Endothelial cell of umbilical vein (primary cell): ENCODE data around the gene DGKH. TPM values are rescaled to one million over a fixed set of nuclear protein-coding genes. Genes with fewer than 3 reads are reported as not detected.

Experiments used
- BruUV-seq: library from RNA; stranded (reverse); fragments of 400-500 nt; replicated peaks from 2 replicates; lab custom pipeline; 2021; lab: Mats Ljungman, UMichigan
- CTCF ChIA-PET: fragments of 300-600, 350-600 bp; sonication (Branson Sonifier 250); formaldehyde crosslinking; loops from one replicate; lab custom pipeline; 2021; ENCODE audit warnings: antibody characterized with exemption, inconsistent platforms; lab: Charles Lee
- POLR2A ChIA-PET: fragments of 300-600, 350-600 bp; sonication (Branson Sonifier 250); formaldehyde crosslinking; loops from one replicate; lab custom pipeline; 2021; ENCODE audit warnings: antibody characterized with exemption, inconsistent platforms; lab: Charles Lee
- DNase-seq: peaks from one replicate; pipeline ENCODE4 v3.0.0-alpha.2; 2011; ENCODE audit warnings: low read depth, low spot score
- FAIRE-seq: peaks from 2 replicates; lab custom pipeline; 2011; peaks lifted over from hg19 to GRCh38; lab: Jason Lieb, UNC
- H2AFZ ChIP-seq: 2 replicates; pipeline ENCODE4 v1.6.0; 2012; ENCODE audit warnings: low read depth, low read length, control low read depth, inconsistent platforms
- H3K27ac ChIP-seq: 2 replicates; pipeline ENCODE4 v1.5.1; 2011; ENCODE audit warnings: low read depth, mild to moderate bottlenecking, control low read depth, low read length, moderate library complexity; ENCODE audit not compliant: insufficient read depth
- H3K27me3 ChIP-seq, 2 experiments: 2 replicates each; pipeline versions ENCODE4 v1.6.0 to v1.6.1; 2011; ENCODE audit warnings: low read length in 2 of 2, mixed read lengths in 1 of 2; ENCODE audit not compliant: control insufficient read depth in 2 of 2, insufficient read depth in 2 of 2
- H3K36me3 ChIP-seq, 2 experiments: 2 replicates in 1 of 2; 3 replicates in 1 of 2; pipeline ENCODE4 v1.5.1; 2011; ENCODE audit warnings: low read length in 2 of 2, mild to moderate bottlenecking in 1 of 2, moderate library complexity in 1 of 2; ENCODE audit not compliant: control insufficient read depth in 2 of 2, insufficient read depth in 2 of 2; ENCODE audit errors: extremely low read depth in 1 of 2
- H3K4me1 ChIP-seq: 3 replicates; pipeline ENCODE4 v1.5.1; 2011; ENCODE audit warnings: mild to moderate bottlenecking, low read length; ENCODE audit not compliant: control insufficient read depth, insufficient read depth; ENCODE audit errors: extremely low read depth
- H3K4me2 ChIP-seq: 2 replicates; pipeline ENCODE4 v1.6.1; 2011; ENCODE audit warnings: low read length, control low read depth, mixed read lengths; ENCODE audit not compliant: insufficient read depth
- H3K4me3 ChIP-seq, 3 experiments: fragments of 200-600 bp in 1 of 3; sonication (generic), shearing (Covaris generic) in 1 of 3; replicated peaks in 1 of 3; 2 replicates each; pipeline ENCODE4 v1.5.1; 2011 to 2016; ENCODE audit warnings: control low read depth in 3 of 3, low read length in 3 of 3, mild to moderate bottlenecking in 2 of 3, inconsistent platforms in 1 of 3, low read depth in 1 of 3, moderate library complexity in 1 of 3; ENCODE audit not compliant: insufficient read depth in 1 of 3
- H3K79me2 ChIP-seq: 2 replicates; pipeline ENCODE4 v1.6.0; 2012; ENCODE audit warnings: low read length, inconsistent platforms; ENCODE audit not compliant: control insufficient read depth, insufficient read depth
- H3K9ac ChIP-seq: replicated peaks from 2 replicates; pipeline ENCODE3; 2011; ENCODE audit warnings: low read length, control low read depth; ENCODE audit not compliant: insufficient read depth; ENCODE audit errors: extremely low read depth
- H3K9me1 ChIP-seq: replicated peaks from 3 replicates; pipeline ENCODE4 v1.6.0; 2011; ENCODE audit warnings: mild to moderate bottlenecking, low read length; ENCODE audit not compliant: control insufficient read depth, insufficient read depth; ENCODE audit errors: extremely low read depth
- H3K9me3 ChIP-seq: replicated peaks from 2 replicates; pipeline ENCODE4 v1.5.1; 2012; ENCODE audit warnings: low read length, inconsistent platforms; ENCODE audit not compliant: control insufficient read depth, insufficient read depth
- H4K20me1 ChIP-seq: replicated peaks from 2 replicates; pipeline ENCODE3; 2011; ENCODE audit warnings: mild to moderate bottlenecking, low read length; ENCODE audit not compliant: control insufficient read depth, insufficient read depth; ENCODE audit errors: extremely low read depth
- CTCF ChIP-seq, 2 donors: IDR thresholded peaks; 1 replicate in 1 of 2; 2 replicates in 1 of 2; pipeline ENCODE4 v1.5.1; 2011; ENCODE audit warnings: low read length in 2 of 2, mild to moderate bottlenecking in 2 of 2, moderate library complexity in 2 of 2, control low read depth in 1 of 2, inconsistent platforms in 1 of 2, low read depth in 1 of 2; ENCODE audit not compliant: insufficient read depth in 1 of 2; ENCODE audit errors: extremely low read depth in 1 of 2
- EZH2 ChIP-seq: IDR thresholded peaks from 2 replicates; pipeline ENCODE4 v1.6.1; 2012; ENCODE audit warnings: borderline replicate concordance, low read depth, mild to moderate bottlenecking, moderate library complexity, low read length, inconsistent platforms; ENCODE audit not compliant: severe bottlenecking
- FOS ChIP-seq: IDR thresholded peaks from 2 replicates; pipeline ENCODE4 v1.6.1; 2011; ENCODE audit warnings: mild to moderate bottlenecking, low read length, moderate library complexity, borderline replicate concordance; ENCODE audit not compliant: insufficient read depth
- GATA2 ChIP-seq: IDR thresholded peaks from 2 replicates; pipeline ENCODE4 v1.7.0; 2011; ENCODE audit warnings: low read depth, mild to moderate bottlenecking, moderate library complexity, mixed read lengths, low read length; ENCODE audit not compliant: insufficient read length, insufficient read depth
- JUN ChIP-seq: IDR thresholded peaks from 2 replicates; pipeline ENCODE4 v1.6.1; 2011; ENCODE audit warnings: borderline replicate concordance, low read depth; ENCODE audit not compliant: insufficient read length, insufficient read depth
- MAX ChIP-seq: IDR thresholded peaks from 2 replicates; pipeline ENCODE4 v1.6.1; 2011; ENCODE audit not compliant: insufficient read depth, insufficient read length
- MYC ChIP-seq: IDR thresholded peaks from one replicate; pipeline ENCODE4 v1.6.1; 2011; ENCODE audit warnings: mild to moderate bottlenecking, low read depth, low read length
- POLR2A ChIP-seq: IDR thresholded peaks from 2 replicates; pipeline ENCODE4 v1.6.1; 2012; ENCODE audit warnings: low read depth, mild to moderate bottlenecking, control low read depth, low read length
- POLR2AphosphoS5 ChIP-seq: IDR thresholded peaks from 2 replicates; pipeline ENCODE4 v1.6.1; 2012; ENCODE audit warnings: low read depth, mild to moderate bottlenecking, control low read depth, low read length, moderate library complexity; ENCODE audit not compliant: insufficient read depth
- dilution Hi-C: fragments of 300-500 bp; cut with MboI; formaldehyde crosslinking; loops from one replicate; pipeline ENCODE4 v1.15.0; 2019; ENCODE audit warnings: low sequenced_read_pairs; ENCODE audit not compliant: extremely low pct_ligation_motif_present
- intact Hi-C: fragments of 100-400 bp; cut with micrococcal nuclease; formaldehyde crosslinking; loops from one replicate; pipeline ENCODE4 v1.10.0; 2022
- polyA plus RNA-seq, 4 experiments: library from polyadenylated mRNA; depleted of rRNA in 3 of 4; stranded (reverse) in 3 of 4; unstranded in 1 of 4; fragments of >200 nt; gene quantifications; 2 replicates each; pipeline versions ENCODE4 v1.2.1 to v1.2.3, GENCODE V29; 2011 to 2012; ENCODE audit warnings: missing spikeins in 1 of 4
- total RNA-seq: library from RNA; stranded (reverse); gene quantifications from 2 replicates; pipeline ENCODE4 v1.2.3, GENCODE V29; 2021

DGKH gene
- total and polyA plus RNA-seq, 2 donors (not counting 3 experiments of a cell fraction or from before 2014, with no cell fraction given), result 4.1 to 30.1 TPM

- Histone ChIP-seq H2AFZ (no peak overlapping the region), H3K36me3 (peaks cover 3 to 12% of the 10 kb centered on the region in 2 experiments), H4K20me1 (no peaks in the 10 kb centered on the region), H3K4me1 (no peaks in the 10 kb centered on the region), H3K79me2 (no peaks in the 10 kb centered on the region), H3K4me3 (no peak overlapping the region), H3K9ac (no peak overlapping the region), H3K9me1 (no peaks in the 10 kb centered on the region), H3K9me3 (no peaks in the 10 kb centered on the region), H3K27me3 (no peaks in the 10 kb centered on the region), H3K4me2 (no peak overlapping the region), H3K27ac (no peak overlapping the region)
- ChIA-PET POLR2A (no interaction called here), CTCF (interaction anchor here (1.2 kb wide), 1 partner anchor 521 kb away, joined by 3 read pairs; no protein-coding TSS in a partner anchor)
- BruUV-seq, result no TSS peak
- TF ChIP-seq JUN (no peak), MYC (no peak), MAX (no peak), POLR2AphosphoS5 (no peak), CTCF (IDR thresholded peaks at IDR 0.05; ENCODE audit: extremely low read depth in 1 of 2, insufficient read depth in 1 of 2, low read depth in 1 of 2, low read length in 2 of 2) (no peak), GATA2 (no peak), POLR2A (no peak), FOS (no peak), EZH2 (no peak)
- FAIRE-seq (no peak), DNase-seq (no peak)
- intact Hi-C loops, result no loop called here
- dilution Hi-C loops, result no loop called here
These were observed 140.6 kb downstream of the DGKH start for GRCh38 chr13:42189061-42189460.
